ENCODE results near the gene ZNF814. TPM values are rescaled to one million over a fixed set of nuclear protein-coding genes. Genes with fewer than 3 reads are reported as not detected.
"Not testable (repeated sequence)": the region's sequence is repeated elsewhere in the genome, so short reads cannot be mapped to it uniquely, and the experiment has no call there.

ZNF814 gene
- total and polyA plus RNA-seq, 2 experiments from 2014 or later: 3.6 to 14.1 TPM

DNA sequence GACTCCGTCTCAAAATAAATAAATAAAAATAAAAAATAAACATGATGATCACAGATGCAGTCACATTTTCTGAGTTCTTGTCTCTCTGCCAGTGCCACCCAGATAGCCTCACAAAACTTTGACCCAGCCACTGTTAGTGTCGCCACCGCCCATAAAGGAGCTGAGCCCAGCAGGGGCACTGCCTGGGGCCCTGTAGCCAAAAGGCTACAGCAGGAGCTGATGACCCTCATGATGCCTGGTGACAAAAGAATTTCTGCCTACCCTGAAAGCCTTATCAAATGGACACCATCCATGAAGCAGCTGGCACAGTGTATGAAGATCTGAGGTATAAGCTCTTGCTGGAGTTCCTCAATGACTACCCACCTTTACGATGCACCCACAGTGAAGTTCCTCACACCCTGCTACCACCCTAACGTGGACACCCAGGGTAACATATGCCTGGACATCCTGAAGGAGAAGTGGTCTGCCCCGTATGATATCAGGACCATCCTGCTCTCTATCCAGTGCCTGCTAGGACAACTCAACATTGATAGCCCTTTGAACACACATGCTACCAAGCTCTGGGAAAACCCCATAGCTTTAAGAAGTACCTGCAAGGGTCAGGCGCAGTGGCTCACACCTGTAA is 20.9 kb downstream of the ZNF814 start:
- in situ Hi-C loops (cut with MboI): no loop called here
- H3K4me2 ChIP-seq (ENCODE audit: unreplicated experiment): no peak overlapping the region
- H3K27me3 ChIP-seq (replicated peaks; ENCODE audit: insufficient read depth): no peaks in the 10 kb centered on the region
- H3K9me2 ChIP-seq (ENCODE audit: insufficient read depth): no peaks in the 10 kb centered on the region
- H3K27ac ChIP-seq: no peak overlapping the region
- TF ChIP-seq EZH2phosphoT487 (IDR thresholded peaks at IDR 0.05; ENCODE audit: insufficient read depth, low read depth) (no peak), EZH2 (IDR thresholded peaks at IDR 0.05; ENCODE audit: insufficient read depth, poor library complexity, severe bottlenecking) (no peak)
- H3K4me3 ChIP-seq: no peak overlapping the region
- H2AFZ ChIP-seq: no peak overlapping the region
- no peaks in the 10 kb centered on the region for H4K20me1 ChIP-seq (ENCODE audit: insufficient read depth)
- 94% methylated on average over 7 of the region's 7 CpGs for WGBS, 2 experiments (ENCODE audit: low coverage in 1 of 2, low lambda C conversion rate in 2 of 2, missing lambda C conversion rate in 2 of 2)
- H3F3A ChIP-seq (ENCODE audit: insufficient read depth): peaks cover 57% of the 10 kb centered on the region
- H3K79me2 ChIP-seq (ENCODE audit: insufficient read depth): peaks cover 47% of the 10 kb centered on the region
- H3K36me3 ChIP-seq (ENCODE audit: low read depth): peaks cover 76% of the 10 kb centered on the region
- no peak for DNase-seq
- no peaks in the 10 kb centered on the region for H3K4me1 ChIP-seq (ENCODE audit: insufficient read depth)
- no peaks in the 10 kb centered on the region for H3K9me3 ChIP-seq (ENCODE audit: low read depth)
- H3K9ac ChIP-seq: no peak overlapping the region

GRCh38 chr19:57862351-57862750 is 26.5 kb downstream of the ZNF814 start:
- WGBS, 2 experiments (ENCODE audit: low coverage in 1 of 2, low lambda C conversion rate in 2 of 2, missing lambda C conversion rate in 2 of 2): 88 to 93% methylated on average over 3 of the region's 3 CpGs
- H3K27ac ChIP-seq; H3K4me1 ChIP-seq (ENCODE audit: insufficient read depth); DNase-seq; in situ Hi-C loops (cut with MboI); H3K4me3 ChIP-seq; H4K20me1 ChIP-seq (ENCODE audit: insufficient read depth); H3K9me3 ChIP-seq (ENCODE audit: low read depth); H3K27me3 ChIP-seq (replicated peaks; ENCODE audit: insufficient read depth); H3K9ac ChIP-seq; H3K9me2 ChIP-seq (ENCODE audit: insufficient read depth); H3K4me2 ChIP-seq (ENCODE audit: unreplicated experiment); H2AFZ ChIP-seq: not testable (repeated sequence)
- H3K36me3 ChIP-seq (ENCODE audit: low read depth): peaks cover 71% of the 10 kb centered on the region
- H3F3A ChIP-seq (ENCODE audit: insufficient read depth): peaks cover 25% of the 10 kb centered on the region; the same call in 1 of the 2 replicates
- peaks cover 78% of the 10 kb centered on the region for H3K79me2 ChIP-seq (ENCODE audit: insufficient read depth)

DNA sequence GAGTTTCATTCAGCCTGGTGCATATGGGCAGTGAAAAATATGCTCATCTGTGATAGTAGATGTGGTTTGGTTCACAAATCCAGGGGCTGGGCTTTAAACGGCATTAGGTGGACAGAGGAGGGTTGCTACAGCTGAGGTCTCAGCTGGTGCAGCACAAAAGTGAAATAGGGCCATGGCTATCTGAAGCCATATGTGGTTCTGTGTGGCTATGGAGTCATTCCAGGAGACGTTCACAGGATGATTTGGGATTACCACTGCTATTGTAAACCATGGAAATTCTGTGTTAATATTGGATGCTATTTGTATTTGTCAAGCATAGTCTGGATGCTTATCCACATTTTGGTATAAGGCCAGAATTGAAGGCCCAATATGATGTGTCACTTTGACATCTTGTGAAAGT is 34.7 kb downstream of the ZNF814 start:
- H4K20me1 ChIP-seq (ENCODE audit: insufficient read depth); H3K36me3 ChIP-seq (ENCODE audit: low read depth); H3K4me1 ChIP-seq (ENCODE audit: insufficient read depth); H3K9ac ChIP-seq; H3K9me2 ChIP-seq (ENCODE audit: insufficient read depth); H3K27me3 ChIP-seq (replicated peaks; ENCODE audit: insufficient read depth); H3K4me3 ChIP-seq; H3K9me3 ChIP-seq (ENCODE audit: low read depth); H3F3A ChIP-seq (ENCODE audit: insufficient read depth); H2AFZ ChIP-seq; in situ Hi-C loops (cut with MboI); DNase-seq; H3K4me2 ChIP-seq (ENCODE audit: unreplicated experiment); H3K27ac ChIP-seq: not testable (repeated sequence)
- 75% methylated on average over 2 of the region's 2 CpGs for WGBS, 2 experiments (ENCODE audit: low coverage in 1 of 2, low lambda C conversion rate in 2 of 2, missing lambda C conversion rate in 2 of 2)
- peaks cover 81% of the 10 kb centered on the region for H3K79me2 ChIP-seq (ENCODE audit: insufficient read depth)

DNA sequence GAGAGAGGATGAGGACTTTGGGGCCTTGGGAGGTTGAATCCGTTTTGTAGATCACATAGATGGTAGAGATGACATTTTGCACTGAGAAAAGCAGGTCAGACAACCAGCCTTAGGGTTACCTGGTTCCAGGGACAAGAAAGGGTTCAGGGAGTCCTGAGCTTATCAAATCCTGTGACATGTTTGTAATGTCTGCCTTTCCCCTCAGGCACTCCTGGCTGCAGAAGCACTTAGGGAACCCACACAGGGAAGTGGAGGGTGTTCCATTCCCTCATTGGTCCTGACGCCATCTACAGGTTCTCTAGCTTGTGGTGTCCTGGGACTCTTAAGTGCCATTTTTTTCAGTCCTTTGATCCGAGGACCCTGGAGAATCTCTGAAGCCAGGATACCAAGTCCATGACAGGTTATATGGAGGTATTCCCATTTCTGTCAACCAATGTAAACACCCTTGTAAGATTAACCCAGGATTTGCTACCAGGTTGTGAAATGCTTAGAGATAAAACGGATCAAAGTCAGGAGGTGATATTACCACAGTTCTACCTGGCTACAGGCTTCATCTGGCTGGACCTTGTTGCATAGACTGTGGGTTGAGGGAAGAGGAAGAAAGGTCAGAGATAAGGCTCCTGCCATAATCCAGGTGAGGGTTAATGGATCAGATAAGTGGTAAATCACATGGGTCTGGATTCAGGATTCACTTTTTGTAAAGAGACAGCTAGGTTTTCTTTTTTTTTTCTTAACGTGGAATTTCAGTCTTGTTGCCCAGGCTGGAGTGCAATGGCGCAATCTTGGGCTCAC is 36.8 kb downstream of the ZNF814 start:
- H3K27me3 ChIP-seq (replicated peaks; ENCODE audit: insufficient read depth); DNase-seq; H2AFZ ChIP-seq; H3K9me3 ChIP-seq (ENCODE audit: low read depth); H3K36me3 ChIP-seq (ENCODE audit: low read depth); H3K9ac ChIP-seq; H3K4me1 ChIP-seq (ENCODE audit: insufficient read depth); H3K27ac ChIP-seq; H3K4me3 ChIP-seq; in situ Hi-C loops (cut with MboI); H3K9me2 ChIP-seq (ENCODE audit: insufficient read depth); H4K20me1 ChIP-seq (ENCODE audit: insufficient read depth); H3F3A ChIP-seq (ENCODE audit: insufficient read depth): not testable (repeated sequence)
- H3K79me2 ChIP-seq (ENCODE audit: insufficient read depth): peaks cover 89% of the 10 kb centered on the region
- WGBS, 2 experiments (ENCODE audit: low coverage in 1 of 2, low lambda C conversion rate in 2 of 2, missing lambda C conversion rate in 2 of 2): 92 to 93% methylated on average over 6 of the region's 6 CpGs
- H3K4me2 ChIP-seq (ENCODE audit: unreplicated experiment): peak overlapping the region; percentile 90
